OCI-M1 (cell line): ENCODE measurements around the gene DNAJC27.

ENCODE experiments used
- DNase-seq: peaks from one replicate; lab custom pipeline; 2025; lab: John Stamatoyannopoulos, UW

Gene DNAJC27

GRCh38 chr2:24970483-24971285, 1.1 kb downstream of the DNAJC27 start:
- no peak for DNase-seq

DNA sequence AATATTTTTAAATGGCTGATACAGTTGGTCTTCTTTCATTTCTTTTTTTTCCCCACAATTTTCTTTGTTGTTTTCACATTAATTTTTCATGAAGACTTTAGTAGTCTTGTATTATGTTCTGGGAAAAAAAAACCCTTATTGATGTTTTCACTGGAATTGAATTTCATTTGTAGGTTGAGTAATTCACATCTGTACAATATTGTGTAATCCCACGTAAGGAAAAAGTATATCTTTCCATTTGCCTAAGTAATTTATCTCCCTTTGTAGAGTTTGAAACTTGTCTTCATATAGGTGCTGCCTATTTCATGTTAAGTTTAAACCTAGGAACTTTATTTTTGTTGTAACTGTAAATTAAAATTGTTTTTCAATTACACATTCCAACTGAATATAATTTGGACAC, 2.0 kb downstream of the DNAJC27 start:
- DNase-seq = no peak

- no peak for DNase-seq
These were observed 9.9 kb downstream of the DNAJC27 start for GRCh38 chr2:24961903-24962302.

- no peak for DNase-seq
These were observed 12.0 kb downstream of the DNAJC27 start for GRCh38 chr2:24959761-24960160.

DNA sequence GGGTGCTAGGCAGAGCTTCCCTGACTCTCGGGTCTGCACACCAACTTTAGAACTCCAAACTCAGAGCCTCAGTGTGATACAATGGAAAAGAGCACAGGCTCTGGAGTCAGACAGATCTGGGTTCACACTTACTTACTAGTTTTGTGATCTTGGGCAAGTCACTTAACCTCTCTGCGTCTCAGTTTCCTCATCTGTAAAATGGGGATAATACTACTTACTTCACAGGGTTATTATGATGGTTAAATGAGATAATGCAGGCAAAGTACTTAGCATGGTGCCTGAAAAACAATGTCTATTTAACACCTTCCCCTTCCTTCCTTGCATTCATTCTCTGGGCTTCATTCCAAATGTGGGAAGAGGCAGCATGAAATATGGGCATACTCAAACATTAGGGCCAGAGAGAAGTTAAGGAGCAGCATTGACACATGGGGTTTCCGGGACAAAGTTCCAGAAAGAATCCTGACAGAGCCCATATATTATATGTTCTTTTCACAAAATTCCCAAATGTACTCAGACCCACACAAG, 13.3 kb downstream of the DNAJC27 start:
- DNase-seq = no peak

DNA sequence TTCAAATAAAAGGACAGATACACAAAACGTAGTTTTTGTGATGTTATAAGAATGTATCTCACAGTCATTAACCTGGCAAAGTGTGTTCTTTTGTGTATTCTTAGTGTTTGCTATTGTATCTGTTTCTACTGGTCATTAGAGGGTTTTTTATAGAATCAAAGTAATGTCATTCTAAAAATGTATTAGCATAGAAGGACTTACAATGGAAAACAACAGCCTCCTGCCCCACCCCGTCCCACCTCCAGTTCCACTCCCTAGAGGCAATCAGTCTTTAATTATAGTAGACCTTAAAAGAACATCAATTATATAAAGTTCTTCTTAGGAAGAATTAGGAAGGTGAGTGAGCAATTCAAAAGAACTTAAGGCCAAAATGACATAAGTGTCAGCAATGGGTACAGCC, 13.8 kb downstream of the DNAJC27 start:
- no peak for DNase-seq

DNA sequence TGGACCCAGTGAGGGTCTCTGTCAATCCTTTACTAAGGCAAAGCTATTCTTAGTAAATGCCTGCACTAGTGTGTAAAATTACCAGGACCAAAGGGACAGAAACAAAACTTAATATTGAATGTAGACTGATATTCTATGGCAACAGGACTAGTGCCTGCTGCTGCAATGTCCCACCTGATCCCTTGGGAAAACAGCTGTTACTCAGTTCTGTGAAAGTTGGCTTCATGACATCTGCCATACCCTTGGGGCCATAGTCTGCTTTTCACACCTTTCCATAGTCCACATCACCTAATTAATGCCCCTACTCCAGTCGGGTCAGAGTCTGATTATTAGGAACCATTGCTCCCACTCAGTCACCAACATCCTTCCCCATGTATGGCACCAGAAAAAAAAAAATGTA, 14.5 kb downstream of the DNAJC27 start:
- no peak for DNase-seq

DNA sequence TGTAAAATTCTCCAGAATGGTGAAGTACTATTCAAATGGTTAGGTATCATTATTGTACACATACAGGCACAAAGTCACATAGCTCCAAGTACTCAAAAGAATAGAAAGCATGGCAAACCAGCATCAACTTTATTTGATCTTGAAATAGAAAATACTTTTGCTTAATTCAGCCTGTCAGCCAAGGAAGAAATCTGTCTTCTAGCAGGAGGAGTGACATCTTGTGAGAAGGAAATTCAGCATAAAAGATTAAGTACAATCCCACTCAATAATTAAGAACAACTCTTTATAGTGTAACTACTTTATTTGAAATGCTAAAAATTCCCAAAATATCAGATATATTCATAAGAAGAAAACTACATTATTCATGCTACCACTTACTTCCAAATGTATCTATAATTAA, 15.8 kb downstream of the DNAJC27 start:
- no peak for DNase-seq

DNA sequence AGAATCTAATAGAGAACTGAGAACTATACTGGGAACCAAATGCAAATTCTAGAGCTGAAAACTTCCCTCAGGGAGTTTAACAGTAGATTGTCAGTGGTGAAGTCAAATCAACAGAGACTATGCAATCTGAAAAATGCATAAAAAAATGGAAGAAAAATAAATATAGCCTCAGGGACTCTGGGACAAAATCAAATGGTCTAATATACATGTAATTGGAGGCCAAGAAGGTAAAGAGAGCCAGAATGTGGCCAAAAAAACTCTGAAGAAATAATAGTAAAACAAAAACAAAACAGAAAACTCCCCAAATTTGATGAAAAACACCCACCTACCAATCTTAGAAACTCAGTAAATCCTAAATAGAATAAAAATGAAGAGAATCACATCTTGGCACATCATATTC, 16.5 kb downstream of the DNAJC27 start:
- DNase-seq = no peak

DNA sequence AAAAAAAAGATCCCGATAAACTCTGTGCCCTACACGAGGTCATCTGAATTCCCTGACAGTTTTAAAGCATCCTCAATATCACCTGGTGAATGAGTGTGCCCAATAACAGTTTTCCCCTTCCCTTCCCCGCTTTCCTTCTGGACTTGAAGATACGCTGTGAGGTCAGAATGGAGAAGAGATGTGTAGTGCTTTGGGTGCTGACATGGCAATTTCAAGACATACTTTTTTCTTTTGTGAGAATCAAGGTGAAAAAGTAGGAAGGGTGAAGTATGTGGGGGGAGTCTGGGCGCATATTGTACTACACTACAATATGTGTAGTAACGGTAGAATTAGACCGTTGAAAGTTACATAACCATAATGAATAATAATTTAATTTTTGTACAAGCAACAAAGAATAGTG, 21.7 kb downstream of the DNAJC27 start:
- no peak for DNase-seq

DNA sequence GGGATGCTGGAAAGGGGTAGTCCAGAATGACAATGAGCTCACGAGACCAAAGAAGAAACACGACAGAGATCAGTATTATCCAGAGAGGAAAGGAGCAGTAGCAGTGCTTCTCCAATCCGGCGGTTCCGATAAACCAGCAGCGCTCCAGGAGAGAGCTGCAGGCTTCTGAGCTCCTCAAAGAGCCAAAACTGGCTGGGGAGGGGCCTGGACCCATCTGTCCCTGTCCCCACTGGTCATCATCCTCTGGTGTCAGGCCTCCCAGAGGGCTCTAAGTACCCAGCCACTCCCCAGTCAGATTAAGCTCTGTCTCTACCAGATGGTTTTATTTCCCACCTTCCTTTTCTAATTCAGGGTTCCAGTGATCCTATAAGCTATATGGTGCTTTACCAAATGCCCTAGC, 23.2 kb downstream of the DNAJC27 start:
- DNase-seq = no peak

GRCh38 chr2:24947561-24948157, 24.1 kb downstream of the DNAJC27 start:
- no peak for DNase-seq

DNA sequence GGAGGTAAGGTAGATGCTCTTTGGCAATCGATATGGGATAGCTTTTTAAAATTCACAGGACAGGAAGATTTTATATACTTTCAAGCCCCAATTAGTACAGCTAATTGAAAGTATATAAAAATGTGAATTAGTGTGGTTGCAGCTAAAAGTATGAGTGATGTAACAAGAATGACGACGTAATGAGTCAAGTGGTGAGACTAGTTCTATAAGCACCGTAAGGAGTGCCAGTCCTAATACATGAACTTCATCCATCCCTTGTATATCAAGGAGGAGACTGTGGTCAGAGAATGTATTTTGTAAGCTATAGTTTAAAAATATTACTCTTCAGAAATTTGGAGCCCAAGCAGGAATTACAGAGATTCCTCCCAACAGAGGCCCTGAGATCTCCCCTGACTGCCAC, 25.8 kb downstream of the DNAJC27 start:
- no peak for DNase-seq

- DNase-seq = no peak
These were observed 28.2 kb downstream of the DNAJC27 start for GRCh38 chr2:24943427-24944053.

DNA sequence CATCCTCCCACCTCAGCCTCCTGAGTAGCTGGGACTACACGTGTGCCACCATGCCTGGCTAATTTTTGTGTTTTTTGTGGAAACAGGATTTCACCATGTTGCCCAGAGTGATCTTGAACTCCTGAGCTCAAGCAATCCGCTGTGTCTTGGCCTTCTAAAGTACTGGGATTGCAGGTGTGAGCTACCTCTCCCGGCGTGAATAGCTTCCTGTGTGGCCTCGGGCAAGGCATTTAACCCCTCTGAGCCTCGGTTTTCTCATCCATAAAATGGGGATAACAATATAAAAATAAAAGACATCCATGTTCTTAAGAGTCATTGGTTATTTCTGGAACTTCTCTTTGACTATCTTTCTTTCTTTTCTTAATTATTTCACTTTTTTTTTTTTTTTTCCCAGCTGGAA, 32.4 kb downstream of the DNAJC27 start:
- no peak for DNase-seq

DNA sequence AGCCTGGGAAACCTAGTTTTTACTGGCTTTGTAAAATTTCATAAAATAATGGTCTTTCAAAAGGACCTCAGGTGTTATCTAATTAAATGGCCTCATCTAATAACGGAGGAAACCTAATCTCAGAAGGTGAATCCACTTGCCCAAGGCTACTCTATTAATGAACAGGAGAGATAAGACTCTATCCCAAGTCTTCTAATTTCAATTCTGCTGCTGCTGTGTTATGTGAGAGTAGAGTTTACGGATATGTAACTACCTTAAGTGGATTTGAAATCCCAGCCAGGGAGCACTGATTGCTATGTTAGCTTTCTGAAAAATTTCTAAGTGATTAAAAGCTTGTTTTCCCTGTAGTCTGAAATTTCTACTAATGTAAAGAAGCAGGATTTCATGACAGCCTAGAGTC, 34.5 kb downstream of the DNAJC27 start:
- DNase-seq = peak; percentile 9

DNA sequence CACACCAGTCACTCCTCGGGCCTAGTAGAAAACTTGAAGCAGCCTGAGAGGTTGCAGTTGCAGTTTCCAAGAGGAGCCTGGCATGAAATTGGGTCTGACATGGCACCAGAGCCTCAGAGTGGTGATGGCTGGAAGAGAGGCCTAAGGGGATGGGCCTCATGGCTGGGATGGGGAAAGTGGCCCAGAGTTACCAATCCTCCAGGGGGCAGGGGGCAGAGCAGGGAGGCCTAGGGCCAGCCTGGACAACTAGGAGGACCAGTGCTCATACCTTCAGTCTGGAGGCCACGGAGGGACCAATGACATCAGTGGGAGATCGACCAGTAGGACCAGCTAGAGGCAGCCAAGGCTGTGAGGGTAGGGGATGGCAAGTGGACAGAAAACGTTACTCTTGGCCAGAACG, 36.6 kb downstream of the DNAJC27 start:
- no peak for DNase-seq

DNA sequence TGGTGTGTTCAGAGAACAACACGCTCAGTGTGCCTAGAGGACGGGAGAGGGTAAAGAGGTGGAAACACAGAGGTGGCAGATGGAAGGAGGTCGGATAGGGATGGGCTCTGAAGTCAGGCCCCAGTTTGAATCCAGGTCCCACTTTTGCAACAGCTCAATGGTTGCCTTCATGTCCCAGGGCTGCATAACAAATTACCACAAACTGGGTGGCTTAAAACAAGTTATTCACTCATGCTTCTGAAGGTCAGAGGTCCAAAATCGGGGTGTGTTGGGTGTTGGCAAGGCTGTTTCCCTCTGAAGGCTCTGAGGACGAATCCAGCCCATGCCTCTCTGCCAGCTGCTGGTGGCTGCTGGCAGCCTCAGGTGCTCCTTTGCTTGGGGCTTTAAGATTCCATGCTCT, 39.0 kb downstream of the DNAJC27 start:
- no peak for DNase-seq

DNA sequence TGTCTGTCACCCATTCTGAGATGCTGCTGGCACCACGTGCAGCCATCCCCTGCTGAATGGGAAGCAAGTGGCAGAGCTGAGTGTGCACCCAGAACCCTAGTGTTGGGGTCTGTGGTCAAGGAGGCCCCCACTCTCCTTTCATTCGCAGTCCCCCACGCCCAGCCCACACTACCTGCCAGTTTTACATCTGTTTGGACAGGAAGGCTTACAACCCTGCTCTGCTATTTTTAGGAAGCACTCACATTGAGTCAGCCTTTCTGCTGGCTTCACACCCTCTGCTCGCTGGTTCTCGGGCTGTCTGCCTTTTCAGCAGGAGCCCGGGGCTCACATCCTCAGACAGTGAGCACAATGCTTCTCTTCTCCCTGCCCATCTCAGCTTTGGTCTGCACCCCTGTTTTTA, 41.0 kb downstream of the DNAJC27 start:
- DNase-seq = no peak

GRCh38 chr2:24929230-24929629, 42.5 kb downstream of the DNAJC27 start:
- DNase-seq = no peak

DNA sequence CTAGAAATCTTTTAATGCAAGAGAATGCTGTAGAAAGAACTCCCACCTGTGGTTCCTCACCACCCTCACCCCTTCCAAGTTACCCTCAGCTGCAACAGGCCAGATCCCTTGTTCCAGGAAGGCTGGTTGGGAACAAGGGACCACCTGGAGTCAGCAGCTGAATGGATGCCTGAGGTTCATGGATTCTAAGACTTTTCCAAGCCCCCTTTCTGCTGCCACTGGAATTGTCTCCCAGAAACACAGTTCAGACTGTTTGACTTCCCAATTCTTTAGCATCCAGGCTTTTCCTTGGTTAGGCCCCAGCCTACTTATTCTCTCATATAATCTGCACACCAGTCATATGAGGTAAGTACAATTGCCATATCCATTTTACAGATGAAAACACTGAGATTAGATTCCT, 43.7 kb downstream of the DNAJC27 start:
- no peak for DNase-seq

- no peak for DNase-seq
These were observed 45.0 kb downstream of the DNAJC27 start for GRCh38 chr2:24926602-24927252.

DNA sequence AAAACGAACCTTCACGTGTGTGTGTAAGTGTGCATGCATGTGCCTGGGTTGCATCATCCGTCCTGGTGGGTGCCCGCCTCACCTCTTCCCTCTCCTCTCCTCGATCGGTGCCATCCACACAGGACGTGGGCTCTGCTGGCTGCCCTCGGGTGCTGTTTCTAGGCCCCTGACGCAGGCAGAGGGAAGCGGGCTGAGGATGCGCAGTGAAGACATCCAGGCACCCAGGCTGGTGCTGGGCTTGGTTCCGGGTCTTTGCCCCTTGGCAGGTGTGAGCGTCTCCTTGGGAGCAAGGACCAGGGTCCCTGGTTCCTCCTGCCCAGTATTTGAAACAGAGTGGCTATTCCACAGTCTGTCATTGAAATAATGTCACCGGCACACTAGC, 45.5 kb downstream of the DNAJC27 start:
- DNase-seq = no peak
